Iris pigment epithelial cell (primary cell): ENCODE results near the gene GOLGA1.

ENCODE experiments used
- DNase-seq: peaks from one replicate; pipeline ENCODE4 v3.0.0-alpha.2; 2011; ENCODE audit warnings: low read depth

Gene GOLGA1, protein sequence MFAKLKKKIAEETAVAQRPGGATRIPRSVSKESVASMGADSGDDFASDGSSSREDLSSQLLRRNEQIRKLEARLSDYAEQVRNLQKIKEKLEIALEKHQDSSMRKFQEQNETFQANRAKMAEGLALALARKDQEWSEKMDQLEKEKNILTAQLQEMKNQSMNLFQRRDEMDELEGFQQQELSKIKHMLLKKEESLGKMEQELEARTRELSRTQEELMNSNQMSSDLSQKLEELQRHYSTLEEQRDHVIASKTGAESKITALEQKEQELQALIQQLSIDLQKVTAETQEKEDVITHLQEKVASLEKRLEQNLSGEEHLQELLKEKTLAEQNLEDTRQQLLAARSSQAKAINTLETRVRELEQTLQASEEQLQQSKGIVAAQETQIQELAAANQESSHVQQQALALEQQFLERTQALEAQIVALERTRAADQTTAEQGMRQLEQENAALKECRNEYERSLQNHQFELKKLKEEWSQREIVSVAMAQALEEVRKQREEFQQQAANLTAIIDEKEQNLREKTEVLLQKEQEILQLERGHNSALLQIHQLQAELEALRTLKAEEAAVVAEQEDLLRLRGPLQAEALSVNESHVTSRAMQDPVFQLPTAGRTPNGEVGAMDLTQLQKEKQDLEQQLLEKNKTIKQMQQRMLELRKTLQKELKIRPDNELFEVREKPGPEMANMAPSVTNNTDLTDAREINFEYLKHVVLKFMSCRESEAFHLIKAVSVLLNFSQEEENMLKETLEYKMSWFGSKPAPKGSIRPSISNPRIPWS

DNA sequence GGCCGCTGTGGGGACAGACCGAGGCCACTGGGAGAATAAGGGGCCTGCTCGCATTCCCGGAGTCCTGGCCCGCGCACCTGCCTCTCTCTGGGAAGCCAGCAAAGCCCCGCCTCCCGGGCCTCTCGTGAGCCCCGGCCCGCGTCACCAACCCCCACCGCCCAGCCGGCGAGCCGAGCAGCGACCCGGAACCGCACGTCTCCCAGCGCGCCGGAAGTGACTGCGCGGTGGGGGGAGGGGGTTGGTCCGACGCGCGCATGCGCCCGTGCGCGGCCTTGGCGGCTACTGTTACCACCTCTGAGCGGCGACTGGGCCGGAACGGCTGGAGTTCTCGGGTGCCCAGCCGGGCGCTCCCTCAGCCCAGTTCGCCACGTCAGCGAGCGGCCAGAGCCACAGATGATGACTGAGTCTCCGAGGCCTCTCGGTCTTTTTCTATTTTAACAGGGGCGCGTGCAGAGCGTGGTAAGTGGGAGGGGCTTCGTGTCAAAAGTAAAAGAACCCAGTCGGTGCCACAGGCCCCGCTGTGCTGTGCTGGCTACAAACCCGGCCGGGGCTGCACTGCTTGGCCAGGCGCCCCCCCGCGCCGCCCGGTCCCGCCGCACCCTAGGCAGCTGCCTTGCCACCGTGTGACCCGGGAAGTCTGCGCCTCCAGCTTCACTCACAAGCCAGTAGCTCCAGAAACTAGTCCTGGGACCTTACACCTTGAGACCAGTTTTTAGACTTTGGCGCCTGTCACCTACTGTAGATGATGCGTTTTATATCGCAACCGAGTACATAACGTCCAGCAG is at the start of gene GOLGA1:
TSS of gene GOLGA1 (minus strand) at position 190 of the 785 bp plus-strand sequence. CDS start 2,372 bp downstream, outside the sequence.
- DNase-seq: peak; percentile 94

GRCh38 chr9:124983698-124984097 is 42.8 kb upstream of the GOLGA1 start:
- no peak for DNase-seq

DNA sequence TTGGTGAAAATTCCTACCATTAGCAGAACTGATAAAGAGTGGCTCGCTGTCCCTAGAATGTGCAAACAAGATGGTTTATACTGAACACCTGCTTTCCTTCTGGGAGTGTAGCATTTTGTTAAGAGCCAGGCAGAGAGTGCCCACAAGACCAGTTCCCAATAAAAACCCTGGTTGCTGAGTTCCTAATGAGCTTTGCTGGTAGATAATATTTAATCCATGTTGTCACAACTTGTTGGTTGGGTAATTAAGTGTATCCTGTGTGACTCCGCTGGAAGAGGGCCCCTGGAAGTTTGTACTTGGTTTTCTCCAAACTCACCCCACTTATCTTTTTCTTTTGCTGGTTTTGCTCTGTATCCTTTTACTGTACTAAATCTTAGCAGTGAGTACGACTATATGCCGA is 39.5 kb upstream of the GOLGA1 start:
- DNase-seq: no peak

DNA sequence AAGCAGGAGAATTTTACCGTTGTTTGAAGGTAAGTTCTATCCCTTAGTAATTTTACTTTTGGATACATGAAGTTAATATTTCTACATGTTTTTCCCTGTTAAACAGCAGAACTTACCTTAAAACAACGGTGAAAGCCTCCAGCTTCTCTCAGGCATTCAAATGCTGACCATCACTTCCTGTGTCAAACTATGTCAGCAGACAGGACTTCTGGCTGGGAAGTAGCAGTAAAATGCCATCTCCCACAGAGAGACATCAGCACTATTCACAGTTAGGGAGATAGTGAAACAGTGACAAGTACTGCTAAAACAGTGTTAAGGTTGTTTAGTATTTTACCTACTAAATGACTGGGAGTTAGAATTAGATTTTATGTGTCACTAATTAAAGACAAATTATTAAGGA is 34.2 kb upstream of the GOLGA1 start:
- peak; percentile 54 for DNase-seq

DNA sequence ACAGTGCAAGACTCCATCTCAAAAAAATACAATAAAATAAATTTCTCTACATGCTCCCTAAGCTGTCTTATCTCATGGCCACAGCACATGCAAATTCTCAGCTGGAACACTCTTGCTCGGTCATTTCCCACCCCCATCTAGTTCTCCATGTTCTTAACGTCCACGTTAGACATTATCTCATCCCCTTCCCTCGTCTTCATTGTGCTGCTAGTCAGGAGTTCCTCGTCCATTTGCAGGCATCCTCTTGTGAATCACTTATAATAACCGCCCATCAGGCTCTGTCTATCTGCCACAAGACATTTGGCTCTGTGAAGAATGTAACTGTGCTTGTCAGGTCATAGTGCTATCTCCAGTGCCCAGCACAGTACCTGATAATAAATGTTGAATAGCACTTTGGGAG is 32.9 kb upstream of the GOLGA1 start:
- no peak for DNase-seq

- DNase-seq: no peak
Measured at GRCh38 chr9:124972241-124972770, 31.4 kb upstream of the GOLGA1 start.

DNA sequence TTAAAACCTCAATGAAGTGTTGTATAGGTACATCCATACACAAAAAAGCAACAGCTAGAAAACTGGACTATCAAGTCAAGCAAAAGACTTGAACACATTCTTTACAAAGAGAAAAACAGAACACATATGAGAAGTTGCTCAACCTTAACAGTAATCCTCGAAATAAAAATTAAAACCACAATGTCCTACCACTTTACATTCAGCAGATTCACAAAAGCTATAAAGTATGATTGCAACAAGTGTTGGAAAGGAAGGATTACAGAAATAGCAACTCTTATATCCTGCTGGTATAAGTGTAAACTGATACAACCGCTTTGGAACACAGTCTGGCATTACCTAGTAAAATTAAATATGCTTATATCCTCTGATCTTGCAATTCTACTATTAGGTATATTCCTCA is 28.5 kb upstream of the GOLGA1 start:
- DNase-seq: peak; percentile 37

DNA sequence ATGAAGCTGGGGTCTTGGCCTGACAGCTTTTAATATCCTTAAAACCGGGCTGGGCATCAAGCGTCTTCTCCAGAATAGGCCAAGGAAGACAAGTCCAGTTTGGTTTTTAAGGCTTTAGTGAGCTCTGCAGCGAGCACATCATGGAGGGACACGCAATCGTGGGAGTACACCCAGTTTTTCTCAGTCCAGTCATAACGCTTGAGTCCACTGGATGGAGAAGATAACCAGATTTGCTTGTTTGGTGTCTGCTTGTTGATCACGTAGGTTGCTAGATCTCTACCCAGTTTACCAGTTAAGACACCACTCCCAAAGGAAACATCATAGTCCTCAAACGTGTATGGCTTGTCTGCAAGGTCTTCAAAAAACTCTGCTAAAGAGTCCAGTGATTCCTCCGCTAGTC is 27.4 kb upstream of the GOLGA1 start:
- DNase-seq: no peak

GRCh38 chr9:124965775-124966568 is 25.1 kb upstream of the GOLGA1 start:
- DNase-seq: peak; percentile 86

GRCh38 chr9:124964604-124965003 is 23.7 kb upstream of the GOLGA1 start:
- DNase-seq: no peak

- peak; percentile 29 for DNase-seq
Measured at GRCh38 chr9:124964056-124964455, 23.2 kb upstream of the GOLGA1 start.

DNA sequence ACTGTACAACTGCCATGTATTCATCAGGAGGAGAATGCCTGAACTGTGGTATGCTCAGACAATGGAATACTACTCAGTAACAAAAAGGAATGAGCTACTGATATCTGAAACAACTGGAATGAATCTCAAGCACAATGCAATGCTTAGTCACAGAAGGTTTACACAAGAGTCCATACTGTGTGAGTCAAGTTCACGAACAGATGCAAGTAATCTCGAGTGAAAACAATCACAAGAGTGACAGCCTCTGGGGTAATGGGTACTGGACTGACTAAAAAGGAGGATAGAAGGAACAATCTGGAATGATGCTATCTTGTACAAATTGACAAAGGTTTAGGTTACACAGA is 19.5 kb upstream of the GOLGA1 start:
- DNase-seq: peak; percentile 83

DNA sequence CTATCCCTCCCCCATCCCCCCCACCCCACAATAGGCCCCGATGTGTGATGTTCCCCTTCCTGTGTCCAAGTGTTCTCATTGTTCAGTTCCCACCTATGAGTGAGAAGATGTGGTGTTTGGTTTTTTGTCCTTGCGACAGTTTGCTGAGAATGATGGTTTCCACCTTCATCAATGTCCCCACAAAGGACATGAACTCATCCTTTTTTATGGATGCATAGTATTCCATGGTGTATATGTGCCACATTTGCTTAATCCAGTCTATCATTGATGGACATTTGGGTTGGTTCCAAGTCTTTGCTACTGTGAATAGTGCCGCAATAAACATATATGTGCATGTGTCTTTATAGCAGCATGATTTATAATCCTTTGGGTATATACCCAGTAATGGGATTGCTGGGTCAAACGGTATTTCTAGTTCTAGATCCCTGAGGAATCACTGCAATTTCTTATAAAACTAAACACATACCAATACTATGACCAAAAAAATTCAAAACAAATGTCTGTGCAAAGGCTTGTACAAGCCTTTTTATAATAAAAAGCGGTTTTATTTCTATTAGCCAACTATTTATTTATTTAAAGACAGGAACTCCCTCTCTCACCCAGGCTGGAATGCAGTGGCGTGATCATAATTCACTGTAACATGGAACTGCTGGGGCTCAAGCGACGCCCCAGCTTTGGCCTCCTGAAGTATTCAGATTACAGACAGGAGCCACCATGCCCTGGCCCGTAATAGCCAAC is 19.0 kb upstream of the GOLGA1 start:
- peak; percentile 57 for DNase-seq

- DNase-seq: peak; percentile 45
Measured at GRCh38 chr9:124954255-124954654, 13.4 kb upstream of the GOLGA1 start.

DNA sequence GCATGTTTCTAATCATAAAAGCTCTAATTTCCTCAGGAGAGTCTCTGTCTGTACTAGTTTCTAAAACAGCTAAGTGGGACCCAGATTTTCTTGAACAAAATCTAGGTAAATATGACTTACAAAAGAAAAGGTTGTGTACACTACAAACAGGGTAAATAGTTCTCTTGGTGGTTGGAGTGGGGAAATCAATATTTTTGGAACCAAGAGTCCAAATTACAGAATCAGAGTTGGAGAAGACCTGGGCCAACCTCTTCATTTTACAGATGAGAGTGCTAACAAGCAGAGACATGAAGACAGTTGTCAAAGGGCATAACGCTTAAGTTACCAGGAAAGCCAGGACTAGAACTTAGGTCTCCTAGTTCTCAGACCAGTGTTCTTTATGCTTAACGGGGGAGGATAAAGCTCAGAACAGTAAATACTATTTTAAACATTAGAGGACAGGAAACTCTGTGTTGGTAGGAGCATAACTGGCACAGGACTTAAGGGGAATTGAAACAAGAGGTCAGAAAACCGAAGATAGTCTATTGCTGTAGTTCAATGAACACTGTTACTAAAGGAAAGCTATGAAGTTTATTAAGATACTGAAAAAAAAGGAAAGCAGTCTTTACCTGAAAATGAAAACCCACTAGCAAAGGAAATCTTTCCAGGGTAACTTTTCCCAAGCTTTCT is 9.3 kb upstream of the GOLGA1 start:
- no peak for DNase-seq

DNA sequence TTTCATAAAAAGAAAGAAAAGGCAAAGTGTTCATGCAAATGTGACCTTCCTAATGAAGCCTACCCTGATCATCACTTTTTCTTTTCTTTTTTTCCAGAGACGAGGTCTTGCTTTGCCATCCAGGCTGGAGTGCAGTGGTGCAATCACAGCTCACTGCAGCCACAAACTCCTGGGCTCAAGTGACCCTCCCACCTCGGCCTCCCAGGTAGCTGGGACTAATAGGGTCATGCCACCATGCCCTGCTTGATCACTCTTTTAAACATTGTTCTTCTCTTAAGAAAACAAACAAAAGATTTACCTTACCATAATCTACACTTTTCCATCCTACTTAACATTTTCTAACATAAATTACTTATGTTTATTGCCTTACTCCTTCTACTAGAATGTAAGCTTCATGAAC is 8.5 kb upstream of the GOLGA1 start:
- DNase-seq: no peak

DNA sequence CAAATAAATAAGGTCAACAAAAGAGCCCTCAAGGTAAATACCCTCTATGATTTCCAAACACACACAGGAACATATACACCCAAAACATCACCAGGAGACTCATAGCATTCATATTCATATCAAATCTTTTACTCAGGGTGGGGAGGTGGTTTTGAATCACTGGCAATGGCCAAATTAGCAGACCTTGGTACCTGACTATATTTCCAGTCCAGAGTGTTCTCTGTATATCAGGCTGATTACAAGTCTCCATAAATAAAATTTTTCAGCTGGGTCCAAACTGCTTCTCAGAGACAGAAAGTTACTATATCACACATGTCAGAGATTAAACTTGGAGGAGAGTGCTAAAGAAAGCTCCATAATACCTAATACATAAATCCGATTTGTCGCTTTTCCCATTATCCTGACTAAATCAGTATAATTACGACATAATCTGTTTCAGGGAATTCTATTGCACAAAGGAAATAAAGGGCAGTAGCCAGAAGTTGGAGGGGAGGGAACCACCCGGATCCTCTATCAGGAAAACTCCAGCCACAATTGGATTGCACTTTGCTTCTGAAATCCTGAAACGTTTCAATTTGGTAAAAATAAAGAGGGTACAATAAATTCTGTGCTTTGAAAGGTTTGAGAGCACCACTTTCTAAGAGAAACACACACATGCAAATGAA is 7.0 kb upstream of the GOLGA1 start:
- DNase-seq: no peak

DNA sequence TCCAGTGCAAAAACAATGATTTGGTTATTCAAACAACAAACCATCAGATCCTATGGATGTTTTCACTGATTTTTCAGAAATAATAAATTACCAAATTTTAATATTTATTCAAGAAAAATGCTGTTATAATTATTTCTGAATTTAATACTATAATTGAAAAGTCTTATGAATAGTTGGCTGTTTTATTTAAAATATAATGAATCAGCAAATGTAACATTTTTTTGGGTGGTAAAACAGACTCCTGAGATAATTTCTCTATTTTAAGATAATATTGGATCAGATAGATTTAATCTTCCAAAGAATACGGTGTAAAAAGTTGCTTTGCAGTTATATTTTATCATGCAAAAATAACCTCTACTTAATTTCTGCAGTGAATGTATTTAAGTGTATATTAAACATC is 5.3 kb upstream of the GOLGA1 start:
- DNase-seq: no peak

GRCh38 chr9:124941679-124942561 is 1.0 kb upstream of the GOLGA1 start:
- peak; percentile 67 for DNase-seq
